Heart left ventricle (tissue), 13 donors: ENCODE measurements around the gene TBCK.

Experiments used
- CTCF ChIP-seq, 12 donors: fragments of 200-600 bp; sonication (generic) in 4 of 12; IDR thresholded peaks; one replicate each; pipeline versions ENCODE4 v1.5.0 to v1.8.0; 2018 to 2022; ENCODE audit warnings: antibody characterized with exemption in 12 of 12, mild to moderate bottlenecking in 5 of 12
- POLR2A ChIP-seq, 2 donors: fragments of 450-650 bp; IDR thresholded peaks; one replicate each; pipeline ENCODE4 v1.6.1; 2017; ENCODE audit warnings: antibody characterized with exemption in 2 of 2, mild to moderate bottlenecking in 2 of 2, moderate library complexity in 2 of 2
- donor health status: ischemic (EF 13 %, LVEDD 7.1; RV severe dilation, severe dysfunction).
- donor health status: DM: no; HTN: yes; CAD: no.
- donor health status: DM: no; HTN: no; CAD: no.
- donor health status: ischemic (EF 25% LVEDD 6.9; RV normal size, moderate dysfunction).
- donor health status: ischemic (EF 25% LVEDD 5.7; RV mildly dilated, moderate dysfunction).
- donor health status: ischemic (EF 35%, LVEDD 5.7; RV mildly dilated, moderate dysfunction).
- donor health status: nonischemic (EF 11% LVEDD 7.7; RV severe dilation, severe dysfunction).
- donor health status: DM: yes; HTN: yes; CAD: no.
- donor health status: PGD.
- donor health status: ischemic (EF 29% LVEDD 5.4; RV normal size, mild dysfunction).
- donor health status: nonischemic (EF 23%, LVEDD 6.1; RV moderate dilation, normal function).

DNA sequence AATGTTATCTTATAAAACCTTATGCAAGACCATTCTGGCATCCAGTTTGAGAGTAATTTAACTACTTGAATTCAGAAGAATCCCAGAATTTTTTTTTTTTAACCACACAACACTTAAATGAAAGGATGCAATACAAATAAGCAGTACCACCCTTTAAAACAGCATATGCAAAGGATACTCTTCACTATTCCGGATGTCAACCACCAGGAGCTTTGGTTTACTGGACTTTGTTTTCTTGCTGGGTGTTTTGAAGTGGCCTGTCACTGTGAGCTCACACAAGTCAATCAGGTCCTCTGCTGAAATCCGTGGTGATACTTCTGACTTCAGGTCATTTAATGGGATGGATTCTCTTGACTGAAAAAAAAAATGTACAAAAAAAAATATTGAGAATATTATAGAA lies 200.0 kb downstream of the TBCK start:
- TF ChIP-seq CTCF (IDR thresholded peaks at IDR 0.05) (no peak), POLR2A (IDR thresholded peaks at IDR 0.05) (no peak)
